ENCODE results near the gene VPS37C. TPM values are rescaled to one million over a fixed set of nuclear protein-coding genes. Genes with fewer than 3 reads are reported as not detected.

The VPS37C gene
- total and polyA plus RNA-seq, 9 of the 15 experiments (the other 6 are each of a cell fraction or from before 2014, with no cell fraction given) = 0.62 to 29.8 (median 11.5) TPM

DNA sequence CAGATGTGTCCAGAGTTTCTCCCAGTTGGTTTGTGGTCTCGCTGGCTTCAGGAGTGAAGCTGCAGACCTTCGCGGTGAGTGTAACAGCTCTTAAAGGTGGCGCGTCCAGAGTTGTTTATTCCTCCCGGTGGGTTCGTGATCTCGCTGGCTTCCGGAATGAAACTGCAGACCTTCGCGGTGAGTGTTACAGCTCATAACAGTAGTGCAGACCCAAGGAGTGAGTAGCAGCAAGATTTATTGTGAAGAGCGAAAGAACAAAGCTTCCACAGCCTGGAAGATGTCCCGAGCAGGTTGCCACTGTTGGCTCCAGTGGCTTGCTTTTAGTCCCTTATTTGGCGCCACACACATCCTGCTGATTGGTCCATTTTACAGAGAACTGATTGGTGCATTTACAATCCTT is 40.2 kb upstream of the VPS37C start:
- TF ChIP-seq HMG20B (CRISPR knock-in tag; IDR thresholded peaks at IDR 0.05) (no peak), NFYB (IDR thresholded peaks at IDR 0.05; ENCODE audit: extremely low read depth, insufficient read length) (peak; percentile 75), NCOA1 (IDR thresholded peaks at IDR 0.05; ENCODE audit: low read depth) (no peak), SRF (CRISPR knock-in tag; IDR thresholded peaks at IDR 0.05) (0 out of 4 replicates have a peak, but pooled peaks of 1 of the 2 experiments have one; percentile 28)
- intact Hi-C loops (cut with micrococcal nuclease) (no loop called here), in situ Hi-C loops (cut with MboI) (no loop called here)
- Histone ChIP-seq H4K20me1 (replicated peaks; ENCODE audit: control insufficient read depth, insufficient read depth, low read length) (no peaks in the 10 kb centered on the region), H3K4me2 (ENCODE audit: insufficient read depth, low read length) (no peak overlapping the region), H3K27me3 (ENCODE audit: control insufficient read depth in 2 of 2, insufficient read depth in 2 of 2, low read length in 2 of 2) (peaks cover 12 to 32% of the 10 kb centered on the region in 2 experiments; a peak in 4 of 5 replicates), H2AFZ (ENCODE audit: low read depth, low read length) (no peak overlapping the region), H3K36me3 (ENCODE audit: control insufficient read depth, insufficient read depth, low read length) (no peaks in the 10 kb centered on the region), H3K4me3 (no peak overlapping the region), H3K27ac (ENCODE audit: extremely low read depth, low read depth, low read length) (no peak overlapping the region), H3K9me1 (ENCODE audit: control insufficient read depth, insufficient read depth, low read length) (no peaks in the 10 kb centered on the region), H3K79me2 (ENCODE audit: control insufficient read depth, insufficient read depth, low read length) (no peaks in the 10 kb centered on the region), H3K9me3 (replicated peaks; ENCODE audit: control insufficient read depth, insufficient read depth, low read depth, low read length) (no peaks in the 10 kb centered on the region), H3K9ac (ENCODE audit: insufficient read depth in 1 of 2, low read depth in 2 of 2, low read length in 2 of 2) (no peak overlapping the region), H3K4me1 (replicated peaks in 1 of 2; ENCODE audit: control insufficient read depth in 2 of 2, insufficient read depth in 2 of 2, low read length in 2 of 2) (no peaks in the 10 kb centered on the region; a peak in 1 of 5 replicates)
- POLR2A ChIA-PET = interaction anchor here (0.7 to 0.8 kb wide), 2 partner anchors 103 to 683 kb away, joined by 3 to 6 read pairs; no protein-coding TSS in a partner anchor
- BruUV-seq (replicated peaks) = no TSS peak
- DNase-seq (ENCODE audit: extremely low read depth in 1 of 4, low spot score in 3 of 4) = no peak
- no peak for FAIRE-seq
- 22% methylated on average over 14 of the region's 14 CpGs for WGBS (ENCODE audit: insufficient coverage, low coverage, missing lambda C conversion rate)
- CTCF ChIA-PET (ENCODE audit: low intra/inter-chr PET ratio) = no interaction called here
- no peak for ATAC-seq

DNA sequence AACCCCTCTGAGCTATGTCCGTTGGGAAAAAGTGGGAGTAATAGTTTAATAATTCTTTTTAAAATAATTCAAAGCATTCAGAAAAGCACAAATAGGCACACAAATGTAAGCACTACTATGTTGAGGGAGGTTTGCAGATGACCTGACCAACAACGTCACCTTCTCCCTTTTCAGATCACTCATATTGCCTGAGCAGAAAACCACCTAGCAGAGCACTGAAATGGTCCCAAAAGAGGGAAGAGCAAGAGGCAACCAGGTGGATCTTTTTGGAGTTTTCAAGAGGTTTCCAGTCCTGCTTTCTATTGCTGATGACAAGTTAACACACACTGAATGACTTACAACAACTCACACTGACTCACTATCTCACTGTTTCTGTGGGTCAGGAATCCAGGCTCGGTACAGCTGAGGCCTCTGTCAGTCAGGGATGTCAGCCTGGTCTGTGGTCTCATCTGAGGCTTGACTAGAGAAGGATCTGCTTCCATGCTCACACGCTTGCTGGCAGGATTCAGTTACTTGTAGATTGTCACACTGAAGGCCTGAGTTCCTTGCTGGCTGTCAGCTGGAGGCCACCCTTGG is 37.8 kb upstream of the VPS37C start:
- no peak for FAIRE-seq
- 0% methylated on average over 4 of the region's 4 CpGs for WGBS (ENCODE audit: insufficient coverage, low coverage, missing lambda C conversion rate)
- no peaks in the 10 kb centered on the region for H3K79me2 ChIP-seq (ENCODE audit: control insufficient read depth, insufficient read depth, low read length)
- BruUV-seq (replicated peaks) = no TSS peak
- no peak overlapping the region for H3K4me3 ChIP-seq
- no peaks in the 10 kb centered on the region for H4K20me1 ChIP-seq (replicated peaks; ENCODE audit: control insufficient read depth, insufficient read depth, low read length)
- no peaks in the 10 kb centered on the region for H3K36me3 ChIP-seq (ENCODE audit: control insufficient read depth, insufficient read depth, low read length)
- peaks cover 25 to 47% of the 10 kb centered on the region in 2 experiments for H3K27me3 ChIP-seq (ENCODE audit: control insufficient read depth in 2 of 2, insufficient read depth in 2 of 2, low read length in 2 of 2)
- no peak overlapping the region for H3K9ac ChIP-seq (ENCODE audit: insufficient read depth in 1 of 2, low read depth in 2 of 2, low read length in 2 of 2)
- no peaks in the 10 kb centered on the region for H3K9me3 ChIP-seq (replicated peaks; ENCODE audit: control insufficient read depth, insufficient read depth, low read depth, low read length)
- POLR2A ChIA-PET = interaction anchor here (0.6 kb wide), 1 partner anchor 62 kb away, joined by 3 read pairs; no protein-coding TSS in a partner anchor
- no peak for DNase-seq (ENCODE audit: extremely low read depth in 1 of 4, low spot score in 3 of 4)
- no peak overlapping the region for H3K4me2 ChIP-seq (ENCODE audit: insufficient read depth, low read length)
- ATAC-seq = no peak
- no peak overlapping the region for H2AFZ ChIP-seq (ENCODE audit: low read depth, low read length)
- intact Hi-C loops (cut with micrococcal nuclease) = no loop called here
- no peak overlapping the region for H3K27ac ChIP-seq (ENCODE audit: extremely low read depth, low read depth, low read length)
- in situ Hi-C loops (cut with MboI) = loop anchor here (5.0 kb wide), 1 partner anchor 38 kb away; no protein-coding TSS in a partner anchor
- no peaks in the 10 kb centered on the region for H3K9me1 ChIP-seq (ENCODE audit: control insufficient read depth, insufficient read depth, low read length)
- CTCF ChIA-PET (ENCODE audit: low intra/inter-chr PET ratio) = no interaction called here
- no peaks in the 10 kb centered on the region; a peak in 1 of 5 replicates for H3K4me1 ChIP-seq (replicated peaks in 1 of 2; ENCODE audit: control insufficient read depth in 2 of 2, insufficient read depth in 2 of 2, low read length in 2 of 2)
- TF ChIP-seq, protein P1, sequence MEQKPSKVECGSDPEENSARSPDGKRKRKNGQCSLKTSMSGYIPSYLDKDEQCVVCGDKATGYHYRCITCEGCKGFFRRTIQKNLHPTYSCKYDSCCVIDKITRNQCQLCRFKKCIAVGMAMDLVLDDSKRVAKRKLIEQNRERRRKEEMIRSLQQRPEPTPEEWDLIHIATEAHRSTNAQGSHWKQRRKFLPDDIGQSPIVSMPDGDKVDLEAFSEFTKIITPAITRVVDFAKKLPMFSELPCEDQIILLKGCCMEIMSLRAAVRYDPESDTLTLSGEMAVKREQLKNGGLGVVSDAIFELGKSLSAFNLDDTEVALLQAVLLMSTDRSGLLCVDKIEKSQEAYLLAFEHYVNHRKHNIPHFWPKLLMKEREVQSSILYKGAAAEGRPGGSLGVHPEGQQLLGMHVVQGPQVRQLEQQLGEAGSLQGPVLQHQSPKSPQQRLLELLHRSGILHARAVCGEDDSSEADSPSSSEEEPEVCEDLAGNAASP (IDR thresholded peaks at IDR 0.05) = no peak
- no peak for TF ChIP-seq SMC3 (conservative IDR thresholded peaks at IDR 0.05; ENCODE audit: insufficient read depth, low read depth, low read length)
- TF ChIP-seq, protein P2, sequence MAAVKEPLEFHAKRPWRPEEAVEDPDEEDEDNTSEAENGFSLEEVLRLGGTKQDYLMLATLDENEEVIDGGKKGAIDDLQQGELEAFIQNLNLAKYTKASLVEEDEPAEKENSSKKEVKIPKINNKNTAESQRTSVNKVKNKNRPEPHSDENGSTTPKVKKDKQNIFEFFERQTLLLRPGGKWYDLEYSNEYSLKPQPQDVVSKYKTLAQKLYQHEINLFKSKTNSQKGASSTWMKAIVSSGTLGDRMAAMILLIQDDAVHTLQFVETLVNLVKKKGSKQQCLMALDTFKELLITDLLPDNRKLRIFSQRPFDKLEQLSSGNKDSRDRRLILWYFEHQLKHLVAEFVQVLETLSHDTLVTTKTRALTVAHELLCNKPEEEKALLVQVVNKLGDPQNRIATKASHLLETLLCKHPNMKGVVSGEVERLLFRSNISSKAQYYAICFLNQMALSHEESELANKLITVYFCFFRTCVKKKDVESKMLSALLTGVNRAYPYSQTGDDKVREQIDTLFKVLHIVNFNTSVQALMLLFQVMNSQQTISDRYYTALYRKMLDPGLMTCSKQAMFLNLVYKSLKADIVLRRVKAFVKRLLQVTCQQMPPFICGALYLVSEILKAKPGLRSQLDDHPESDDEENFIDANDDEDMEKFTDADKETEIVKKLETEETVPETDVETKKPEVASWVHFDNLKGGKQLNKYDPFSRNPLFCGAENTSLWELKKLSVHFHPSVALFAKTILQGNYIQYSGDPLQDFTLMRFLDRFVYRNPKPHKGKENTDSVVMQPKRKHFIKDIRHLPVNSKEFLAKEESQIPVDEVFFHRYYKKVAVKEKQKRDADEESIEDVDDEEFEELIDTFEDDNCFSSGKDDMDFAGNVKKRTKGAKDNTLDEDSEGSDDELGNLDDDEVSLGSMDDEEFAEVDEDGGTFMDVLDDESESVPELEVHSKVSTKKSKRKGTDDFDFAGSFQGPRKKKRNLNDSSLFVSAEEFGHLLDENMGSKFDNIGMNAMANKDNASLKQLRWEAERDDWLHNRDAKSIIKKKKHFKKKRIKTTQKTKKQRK (IDR thresholded peaks at IDR 0.05; ENCODE audit: borderline replicate concordance, low read depth, low read length) = no peak
- TF ChIP-seq, protein P3, sequence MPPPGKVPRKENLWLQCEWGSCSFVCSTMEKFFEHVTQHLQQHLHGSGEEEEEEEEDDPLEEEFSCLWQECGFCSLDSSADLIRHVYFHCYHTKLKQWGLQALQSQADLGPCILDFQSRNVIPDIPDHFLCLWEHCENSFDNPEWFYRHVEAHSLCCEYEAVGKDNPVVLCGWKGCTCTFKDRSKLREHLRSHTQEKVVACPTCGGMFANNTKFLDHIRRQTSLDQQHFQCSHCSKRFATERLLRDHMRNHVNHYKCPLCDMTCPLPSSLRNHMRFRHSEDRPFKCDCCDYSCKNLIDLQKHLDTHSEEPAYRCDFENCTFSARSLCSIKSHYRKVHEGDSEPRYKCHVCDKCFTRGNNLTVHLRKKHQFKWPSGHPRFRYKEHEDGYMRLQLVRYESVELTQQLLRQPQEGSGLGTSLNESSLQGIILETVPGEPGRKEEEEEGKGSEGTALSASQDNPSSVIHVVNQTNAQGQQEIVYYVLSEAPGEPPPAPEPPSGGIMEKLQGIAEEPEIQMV (tag; conservative IDR thresholded peaks at IDR 0.05; ENCODE audit: low read depth) = no peak
